Progenitor cell of endocrine pancreas (in vitro differentiated cells): Measurements from ENCODE around the gene HSD17B8. TPM values are rescaled to one million over a fixed set of nuclear protein-coding genes. Genes with fewer than 3 reads are reported as not detected.

Experiments
- DNase-seq: peaks from one replicate; pipeline ENCODE4 v3.0.0; 2021; ENCODE audit warnings: low spot score; ENCODE audit not compliant: unreplicated experiment
- H3K27ac Mint-ChIP-seq: 2 replicates; pipeline ENCODE4 v1.8.0; 2021; ENCODE audit warnings: mild to moderate bottlenecking, moderate library complexity, mixed read lengths
- H3K27me3 Mint-ChIP-seq: 2 replicates; pipeline ENCODE4 v1.8.0; 2021; ENCODE audit warnings: mixed read lengths
- H3K36me3 Mint-ChIP-seq: 2 replicates; pipeline ENCODE4 v1.8.0; 2022; ENCODE audit warnings: mixed read lengths; ENCODE audit not compliant: insufficient read depth
- H3K4me1 Mint-ChIP-seq: 2 replicates; pipeline ENCODE4 v1.8.0; 2021; ENCODE audit warnings: low read depth, mixed read lengths
- H3K4me3 Mint-ChIP-seq: 2 replicates; pipeline ENCODE4 v1.8.0; 2021; ENCODE audit warnings: low read depth, mild to moderate bottlenecking, moderate library complexity, mixed read lengths
- H3K9me3 Mint-ChIP-seq: 2 replicates; pipeline ENCODE4 v1.8.0; 2021; ENCODE audit warnings: low read depth, mixed read lengths
- CTCF ChIP-seq: fragments of 200-600 bp; sonication (generic); IDR thresholded peaks from one replicate; pipeline ENCODE4 v1.5.0; 2021; ENCODE audit warnings: antibody characterized with exemption, mild to moderate bottlenecking; ENCODE audit not compliant: unreplicated experiment
- total RNA-seq: library from RNA; stranded (reverse); gene quantifications from 2 replicates; pipeline ENCODE4 v1.2.1, GENCODE V29; 2021

The HSD17B8 gene
- total RNA-seq, 1 donor from 2014 or later, result 9.2 TPM

DNA sequence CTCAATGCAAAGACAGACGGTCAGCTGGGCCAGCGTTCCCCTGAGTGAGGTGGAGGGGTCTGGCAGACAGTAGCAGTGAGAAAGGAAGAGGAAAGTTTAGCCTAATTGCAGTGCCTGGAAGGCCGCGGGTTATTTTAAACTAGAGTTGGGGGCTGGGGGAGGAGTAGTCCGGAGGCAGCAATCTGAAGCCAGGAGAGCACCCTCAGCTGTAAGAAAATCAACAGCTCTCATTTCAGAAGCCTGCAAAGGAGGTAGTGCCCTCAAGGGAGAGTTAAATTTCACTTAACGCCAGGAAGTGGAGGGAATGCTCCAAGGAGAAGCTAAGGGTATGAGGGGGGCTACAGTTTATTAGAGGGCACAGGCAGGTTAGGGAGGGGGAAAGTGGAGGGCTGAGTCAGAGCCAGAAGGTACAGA lies 30.8 kb downstream of the HSD17B8 start:
- H3K4me3 Mint-ChIP-seq, result no peak overlapping the region
- no peaks in the 10 kb centered on the region for H3K9me3 Mint-ChIP-seq
- no peaks in the 10 kb centered on the region for H3K36me3 Mint-ChIP-seq
- H3K4me1 Mint-ChIP-seq, result peaks cover 5% of the 10 kb centered on the region
- H3K27me3 Mint-ChIP-seq, result peaks cover 42% of the 10 kb centered on the region
- no peak for TF ChIP-seq CTCF
- H3K27ac Mint-ChIP-seq, result no peak overlapping the region
- DNase-seq, result no peak

DNA sequence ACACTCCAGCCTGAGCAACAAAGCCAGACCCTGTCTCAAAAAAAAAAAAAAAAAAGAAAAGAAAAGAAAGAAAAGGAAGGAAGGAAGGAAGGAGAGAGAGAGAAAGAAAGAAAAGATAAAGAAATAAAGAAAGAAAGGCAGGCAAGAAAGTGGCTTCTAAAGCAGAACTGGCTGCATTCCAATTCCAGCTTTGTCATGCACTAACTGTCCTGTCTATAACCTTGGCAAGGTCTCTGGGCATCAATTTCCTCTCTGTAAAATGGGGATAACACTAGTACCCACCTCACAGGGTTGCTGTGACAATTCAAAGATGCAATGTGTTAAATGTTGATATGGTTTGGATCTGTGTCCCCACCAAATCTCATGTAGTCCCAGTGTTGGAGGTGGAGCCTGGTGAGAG lies 31.9 kb downstream of the HSD17B8 start:
- Mint-ChIP-seq H3K4me1 (peaks cover 5% of the 10 kb centered on the region), H3K36me3 (no peaks in the 10 kb centered on the region), H3K27me3 (peaks cover 44% of the 10 kb centered on the region), H3K4me3 (no peak overlapping the region), H3K9me3 (no peaks in the 10 kb centered on the region), H3K27ac (no peak overlapping the region)
- no peak for DNase-seq
- TF ChIP-seq CTCF, result no peak

DNA sequence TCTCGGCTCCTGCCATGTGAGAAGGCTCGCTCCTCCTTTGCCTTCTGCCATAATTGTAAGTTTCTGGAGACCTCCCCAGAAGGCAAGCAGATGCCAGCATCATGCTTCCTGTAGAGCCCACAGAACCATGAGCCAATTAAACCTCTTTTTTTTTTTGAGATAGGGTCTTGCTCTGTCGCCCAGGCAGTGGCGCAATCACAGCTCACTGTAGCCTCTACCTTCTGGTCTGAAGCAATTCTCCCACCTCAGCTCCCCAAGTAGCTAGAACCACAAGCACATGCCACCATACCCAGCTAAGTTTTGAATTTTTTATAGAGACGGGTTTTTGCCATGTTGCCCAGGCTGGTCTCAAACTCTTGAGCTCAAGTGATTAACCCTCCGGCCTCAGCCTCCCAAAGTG lies 32.4 kb downstream of the HSD17B8 start:
- H3K9me3 Mint-ChIP-seq, result no peaks in the 10 kb centered on the region
- no peak for TF ChIP-seq CTCF
- peaks cover 5% of the 10 kb centered on the region for H3K4me1 Mint-ChIP-seq
- H3K36me3 Mint-ChIP-seq, result no peaks in the 10 kb centered on the region
- H3K27ac Mint-ChIP-seq, result no peak overlapping the region
- peaks cover 43% of the 10 kb centered on the region for H3K27me3 Mint-ChIP-seq
- H3K4me3 Mint-ChIP-seq, result no peak overlapping the region
- DNase-seq, result no peak

- no peak for TF ChIP-seq CTCF
- no peak overlapping the region for H3K27ac Mint-ChIP-seq
- H3K27me3 Mint-ChIP-seq, result peaks cover 46% of the 10 kb centered on the region
- no peak for DNase-seq
- H3K9me3 Mint-ChIP-seq, result no peaks in the 10 kb centered on the region
- no peak overlapping the region for H3K4me3 Mint-ChIP-seq
- H3K36me3 Mint-ChIP-seq, result no peaks in the 10 kb centered on the region
- H3K4me1 Mint-ChIP-seq, result peaks cover 5% of the 10 kb centered on the region
These were observed 33.3 kb downstream of the HSD17B8 start for GRCh38 chr6:33237741-33238140.

GRCh38 chr6:33241968-33242367 lies 37.5 kb downstream of the HSD17B8 start:
- no peak overlapping the region for H3K27ac Mint-ChIP-seq
- peaks cover 50% of the 10 kb centered on the region for H3K27me3 Mint-ChIP-seq
- no peak for TF ChIP-seq CTCF
- no peaks in the 10 kb centered on the region for H3K36me3 Mint-ChIP-seq
- no peak overlapping the region for H3K4me3 Mint-ChIP-seq
- H3K4me1 Mint-ChIP-seq, result no peaks in the 10 kb centered on the region
- DNase-seq, result no peak
- no peaks in the 10 kb centered on the region for H3K9me3 Mint-ChIP-seq
